SIG-M5 treated with dmso at 0.1 percent for 504 hours (cell line): ENCODE measurements around the gene RFX1.
"Not testable (repeated sequence)": the region's sequence is repeated elsewhere in the genome, so short reads cannot be mapped to it uniquely, and the experiment has no call there.

Experiments used
- DNase-seq: peaks from one replicate; lab custom pipeline; 2025; ENCODE audit not compliant: unreplicated experiment; lab: John Stamatoyannopoulos, UW

The RFX1 gene

DNA sequence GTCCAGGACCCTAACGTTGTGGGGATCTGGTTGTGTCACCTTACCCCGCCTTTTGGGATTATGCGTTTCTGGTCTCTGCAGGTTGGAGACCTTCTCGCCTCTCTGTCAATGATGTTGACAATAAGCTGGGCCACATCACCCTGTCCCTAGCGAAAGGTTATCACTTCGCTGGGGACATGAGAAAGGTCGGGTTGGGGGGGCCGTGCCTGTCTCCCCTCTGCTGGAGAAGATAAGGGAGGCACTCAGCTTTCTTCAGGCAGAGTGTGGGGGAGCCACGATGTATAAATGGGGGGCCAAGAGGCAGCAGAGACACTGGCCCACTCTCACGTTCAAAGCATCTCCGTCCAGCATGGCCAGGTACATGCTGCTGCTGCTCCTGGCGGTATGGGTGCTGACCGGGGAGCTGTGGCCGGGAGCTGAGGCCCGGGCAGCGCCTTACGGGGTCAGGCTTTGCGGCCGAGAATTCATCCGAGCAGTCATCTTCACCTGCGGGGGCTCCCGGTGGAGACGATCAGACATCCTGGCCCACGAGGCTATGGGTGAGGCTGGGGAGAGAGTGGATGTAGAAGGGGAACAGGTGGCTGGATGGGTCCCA lies 21.8 kb upstream of the RFX1 start, which contains the start of gene RLN3:
TSS of gene RLN3 (plus strand) at position 293 of the 595 bp plus-strand sequence. CDS start at position 350, 57 bp downstream.
- DNase-seq: no peak

DNA sequence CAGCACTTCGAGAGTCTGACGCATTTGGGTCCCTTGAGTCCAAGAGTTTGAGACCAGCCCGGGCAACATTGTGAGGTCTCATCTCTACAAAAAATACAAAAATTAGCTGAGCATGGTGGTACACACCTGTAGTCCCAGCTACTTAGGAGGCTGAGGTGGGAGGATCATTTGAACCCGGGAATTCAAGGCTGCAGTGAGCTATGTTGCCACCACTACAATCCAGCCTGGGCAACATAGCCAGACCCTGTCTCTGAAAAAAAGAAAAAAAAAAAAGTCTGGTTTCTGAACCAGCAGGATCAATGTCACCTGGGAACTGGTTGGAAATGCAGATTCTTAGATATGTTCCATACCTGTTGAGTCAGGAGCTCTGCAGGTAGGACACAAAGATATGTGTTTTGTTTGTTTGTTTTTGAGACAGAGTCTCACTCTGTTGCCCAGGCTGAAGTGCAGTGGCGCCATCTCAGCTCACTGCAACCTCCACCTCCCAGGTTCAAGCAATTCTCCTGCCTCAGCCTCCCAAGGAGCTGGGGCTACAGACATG lies 20.6 kb upstream of the RFX1 start:
- not testable (repeated sequence) for DNase-seq

DNA sequence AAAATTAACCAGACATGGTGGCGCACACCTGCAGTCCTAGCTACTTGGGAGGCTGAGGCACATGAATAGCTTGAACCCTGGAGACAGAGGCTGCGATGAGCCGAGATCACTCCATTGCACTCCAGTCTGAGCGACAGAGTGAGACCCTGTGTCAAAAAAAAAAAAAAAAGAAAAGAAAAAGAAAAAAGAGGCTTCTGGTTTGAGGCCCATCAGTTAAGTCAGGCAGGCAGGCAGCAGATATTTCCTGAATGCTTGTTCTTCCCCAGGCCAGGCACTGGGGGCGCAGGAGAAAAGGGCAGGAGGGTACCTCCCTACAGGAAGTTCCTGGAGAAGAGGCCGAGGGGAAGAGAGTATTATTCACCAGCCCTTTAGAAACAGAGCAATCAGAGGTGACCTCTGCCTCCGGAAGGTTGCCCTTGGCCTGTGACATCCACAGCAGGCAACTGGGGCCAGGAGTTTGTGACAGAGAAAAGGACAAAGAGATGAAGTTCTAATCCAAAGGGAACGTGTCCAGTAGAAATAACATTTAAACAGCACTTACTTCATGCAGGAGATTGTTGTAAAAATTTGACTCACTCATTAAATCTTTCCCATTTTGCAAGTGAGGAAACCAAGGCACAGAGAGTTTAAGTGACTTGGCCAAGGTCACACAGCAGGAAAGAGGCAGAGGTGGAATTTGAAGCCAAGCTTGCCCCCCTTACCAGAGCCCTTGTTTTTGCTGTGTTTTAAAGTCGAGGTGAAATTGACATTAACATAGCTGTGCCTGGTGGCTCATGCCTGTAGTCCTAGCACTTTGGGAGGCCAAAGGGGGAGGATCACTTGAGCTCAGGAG lies 17.5 kb upstream of the RFX1 start:
- DNase-seq: peak; percentile 79

DNA sequence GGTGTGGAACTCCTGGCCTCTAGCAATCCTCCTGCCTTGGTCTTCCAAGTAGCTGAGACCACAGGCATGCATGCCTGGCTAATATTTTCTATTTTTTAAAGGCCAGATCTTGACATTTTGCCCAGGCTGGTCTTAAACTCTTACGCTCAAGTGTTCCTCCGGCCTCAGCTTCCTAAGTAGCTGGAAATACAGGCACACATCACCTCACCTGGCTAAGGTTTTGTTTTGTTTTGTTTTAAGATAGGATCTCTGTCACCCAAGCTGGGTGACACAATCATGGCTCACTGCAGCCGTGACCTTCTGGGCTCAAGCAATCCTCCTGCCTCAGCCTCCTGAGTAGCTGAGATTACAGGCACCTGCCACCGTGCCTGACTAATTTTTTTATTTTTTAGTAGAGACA lies 16.3 kb upstream of the RFX1 start:
- DNase-seq: no peak

DNA sequence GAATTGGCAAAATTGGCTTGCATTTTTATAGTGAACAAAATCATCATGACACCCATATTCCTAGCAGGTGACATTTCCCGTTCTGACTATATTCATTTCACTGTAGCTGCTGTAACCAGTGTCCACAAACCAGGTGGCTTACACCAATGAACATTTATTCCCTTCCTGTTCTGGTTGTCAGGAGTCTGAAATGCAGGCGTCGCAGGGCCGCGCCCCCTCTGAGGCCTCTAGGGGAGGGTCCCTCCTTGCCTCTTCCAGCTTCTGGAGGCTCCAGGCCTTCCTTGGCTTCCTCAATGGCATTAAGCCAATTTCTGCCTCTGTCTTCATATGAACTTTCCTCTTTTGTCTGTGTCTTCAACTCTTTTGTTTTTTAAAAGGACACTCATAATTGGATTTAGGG lies 15.4 kb upstream of the RFX1 start:
- no peak for DNase-seq

DNA sequence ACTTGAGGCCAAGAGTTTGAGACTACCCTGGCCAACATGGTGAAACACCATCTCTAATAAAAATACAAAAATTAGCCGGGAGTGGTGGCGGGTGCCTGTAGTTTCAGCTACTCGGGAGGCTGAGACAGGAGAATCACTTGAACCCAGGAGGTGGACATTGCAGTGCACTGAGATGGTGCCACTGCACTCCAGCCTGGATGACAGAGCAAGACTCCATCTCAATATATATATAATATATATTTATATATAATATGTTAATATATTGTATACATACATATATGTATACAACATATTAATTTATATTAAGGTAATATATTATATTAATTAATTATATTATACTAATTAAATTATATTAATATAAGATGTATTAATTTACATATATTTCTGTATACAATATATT lies 13.6 kb upstream of the RFX1 start:
- DNase-seq: not testable (repeated sequence)

DNA sequence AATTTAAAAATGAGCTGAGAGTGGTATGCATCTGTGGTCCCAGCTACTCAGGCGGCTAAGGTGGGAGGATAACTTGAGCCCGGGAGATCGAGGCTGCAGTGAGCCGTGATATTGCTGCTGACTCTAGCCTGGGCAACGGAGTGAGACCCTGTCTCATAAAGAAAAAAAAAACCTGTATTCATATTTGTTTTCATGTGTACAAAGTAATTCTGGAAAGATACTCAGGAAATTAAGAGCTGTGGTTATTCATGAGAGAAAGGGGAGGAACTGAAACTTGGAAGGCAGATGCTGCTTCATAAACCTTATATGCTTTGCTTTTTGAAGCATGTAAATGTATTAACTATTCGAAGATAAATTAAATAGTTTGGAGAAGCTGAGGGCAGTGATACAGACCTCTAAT lies 13.0 kb upstream of the RFX1 start:
- peak; percentile 21 for DNase-seq

DNA sequence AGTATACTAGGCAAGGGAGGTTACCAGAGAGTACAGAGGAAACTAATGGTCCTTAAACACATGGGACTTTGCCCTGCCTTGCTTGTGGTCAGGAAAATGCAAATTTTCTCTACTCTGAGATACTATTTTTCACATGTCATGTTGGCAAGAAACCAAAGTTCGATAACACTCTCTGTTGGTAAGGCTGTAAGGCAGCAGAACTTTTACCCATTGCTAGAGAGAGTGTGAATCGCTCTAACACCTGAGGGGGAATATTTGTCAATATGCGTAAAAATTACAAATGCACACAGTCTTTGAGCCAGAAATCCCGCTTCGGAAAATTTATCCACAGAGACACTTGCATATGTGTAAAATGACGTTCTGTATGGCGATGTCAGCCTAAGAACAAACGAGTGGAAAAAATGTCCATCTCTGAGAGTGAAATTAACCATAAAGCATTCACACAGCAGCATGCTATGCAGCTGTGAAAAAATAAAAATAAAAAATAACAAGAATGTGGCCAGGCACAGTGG lies 9.5 kb upstream of the RFX1 start:
- no peak for DNase-seq

DNA sequence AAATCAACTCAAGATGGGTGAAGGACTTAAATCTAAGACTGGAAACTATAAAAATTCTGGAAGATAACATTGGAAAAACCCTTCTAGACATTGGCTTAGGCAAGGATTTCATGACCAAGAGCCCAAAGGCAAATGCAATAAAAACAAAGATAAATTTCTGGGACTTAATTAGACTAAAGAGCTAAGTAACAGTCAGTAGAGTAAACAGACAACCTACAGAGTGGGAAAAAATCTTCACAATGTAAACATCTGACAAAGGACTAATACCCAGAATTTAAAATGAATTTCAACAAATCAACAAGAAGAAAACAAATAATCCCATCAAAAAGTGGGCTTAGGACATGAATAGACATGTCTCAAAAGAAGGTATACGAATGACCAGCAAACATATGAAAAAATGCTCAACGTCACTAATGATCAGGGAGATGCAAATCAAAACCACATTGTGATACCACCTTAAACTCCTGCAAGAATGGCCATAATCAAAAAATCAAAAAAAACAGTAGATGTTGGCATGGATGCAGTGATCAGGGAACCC lies 6.3 kb upstream of the RFX1 start:
- no peak for DNase-seq

DNA sequence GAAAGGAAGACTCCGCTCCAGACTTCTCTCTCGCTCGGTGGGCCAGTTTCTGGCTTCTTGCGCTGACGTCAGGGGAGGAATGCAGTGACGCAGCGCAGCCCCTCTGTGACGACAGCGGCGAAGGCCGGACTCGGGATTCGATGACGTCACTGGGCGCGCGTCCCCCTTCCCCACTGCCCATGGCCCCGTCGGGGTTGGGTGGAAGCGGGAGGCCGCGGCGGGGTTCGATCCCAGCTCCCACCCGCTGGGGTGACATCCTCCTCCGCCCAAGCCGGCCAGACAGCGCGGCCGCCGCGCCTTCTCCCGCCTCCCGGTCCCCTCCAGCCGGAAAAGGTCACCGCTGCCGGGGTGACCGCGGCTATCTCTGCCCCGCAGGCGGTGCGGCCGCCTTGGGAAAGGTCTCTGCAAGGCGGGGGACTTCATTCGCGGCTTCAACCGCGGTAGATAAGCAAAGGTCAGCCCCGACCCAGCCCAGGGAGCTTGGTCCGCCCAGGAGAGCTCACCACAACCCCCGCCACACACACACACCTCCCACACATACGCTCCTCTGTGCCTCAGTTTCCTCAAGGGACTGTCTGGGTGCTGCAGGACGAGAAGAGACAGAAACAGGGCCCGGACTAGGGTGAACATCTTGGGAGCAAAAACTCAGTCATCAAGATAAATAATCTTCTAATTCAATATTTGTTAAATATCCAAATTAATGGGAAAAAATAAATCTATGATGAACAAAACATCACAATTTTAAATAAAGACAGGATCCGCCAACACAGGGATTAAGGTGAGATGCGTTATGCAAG lies 844 bp upstream of the RFX1 start:
- no peak for DNase-seq

DNA sequence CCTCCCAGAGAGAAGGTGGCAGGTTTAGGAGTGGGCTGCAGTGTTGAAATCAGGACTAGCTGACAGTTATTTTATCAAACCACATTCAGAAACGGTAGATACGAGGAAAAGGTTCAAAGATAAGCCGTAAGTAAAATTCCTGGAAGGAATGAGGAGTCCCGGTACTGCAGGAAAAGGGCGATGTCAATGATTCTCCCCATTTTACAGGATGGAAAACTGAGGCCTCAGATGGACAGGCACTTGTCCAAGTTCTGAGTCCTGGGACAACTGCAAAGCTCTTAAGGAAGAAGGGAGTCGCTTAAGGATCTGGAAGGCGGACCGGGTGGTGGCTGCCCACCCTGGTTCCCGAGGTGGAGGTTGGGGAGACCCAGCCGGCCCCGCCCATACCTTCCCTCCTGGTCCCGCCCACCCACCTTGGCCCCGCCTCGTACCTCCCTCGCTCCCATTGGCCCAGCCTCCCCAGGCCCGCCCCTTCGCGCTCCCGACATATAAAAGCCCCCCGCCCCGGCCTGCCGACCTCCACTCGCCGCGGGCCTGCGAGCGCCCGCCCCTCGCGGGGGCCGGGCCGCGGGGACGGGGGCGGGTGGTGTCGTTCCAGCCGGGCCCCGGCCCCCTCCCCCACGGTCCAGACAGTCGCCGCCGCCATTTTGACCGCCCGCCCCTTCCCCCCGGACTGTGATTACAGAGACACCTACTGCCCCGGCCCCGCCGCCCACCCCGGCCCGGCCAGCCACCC lies 603 bp downstream of the RFX1 start:
- DNase-seq: peak; percentile 74

DNA sequence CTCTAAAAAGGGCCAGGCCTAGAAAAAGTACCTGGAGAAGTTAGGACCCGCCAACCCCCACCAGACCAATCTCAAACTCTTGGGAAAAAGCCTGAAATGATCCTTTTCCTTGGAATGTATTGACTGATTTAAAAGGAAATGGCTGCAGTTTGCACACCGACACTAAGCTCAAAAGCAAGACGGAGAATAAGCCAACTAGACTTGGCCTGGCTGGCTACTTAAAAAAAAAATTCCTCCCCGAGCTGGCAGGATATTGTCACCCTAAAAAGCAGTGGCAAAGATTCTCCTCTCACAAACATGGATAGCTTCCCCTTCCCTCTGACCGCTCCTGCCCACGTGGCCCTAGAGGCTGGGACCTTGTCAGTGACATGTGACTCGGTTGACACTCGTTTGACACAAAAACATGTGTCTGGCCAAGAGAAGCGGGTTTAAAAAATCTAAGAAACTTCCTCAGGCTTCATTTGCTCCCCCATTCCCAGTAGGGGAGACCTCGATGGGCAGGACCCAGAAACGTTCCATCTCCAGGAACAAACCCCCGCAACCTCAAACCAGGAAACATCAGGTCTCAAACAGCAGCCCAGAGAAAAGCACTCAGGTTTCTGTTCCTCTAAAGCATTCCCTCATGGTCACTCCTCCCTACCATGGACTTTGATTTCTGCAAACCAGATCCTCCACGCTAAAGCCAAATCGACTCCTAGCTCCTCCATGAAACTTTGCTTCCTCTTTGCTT lies 1.3 kb downstream of the RFX1 start:
- DNase-seq: peak; percentile 73

DNA sequence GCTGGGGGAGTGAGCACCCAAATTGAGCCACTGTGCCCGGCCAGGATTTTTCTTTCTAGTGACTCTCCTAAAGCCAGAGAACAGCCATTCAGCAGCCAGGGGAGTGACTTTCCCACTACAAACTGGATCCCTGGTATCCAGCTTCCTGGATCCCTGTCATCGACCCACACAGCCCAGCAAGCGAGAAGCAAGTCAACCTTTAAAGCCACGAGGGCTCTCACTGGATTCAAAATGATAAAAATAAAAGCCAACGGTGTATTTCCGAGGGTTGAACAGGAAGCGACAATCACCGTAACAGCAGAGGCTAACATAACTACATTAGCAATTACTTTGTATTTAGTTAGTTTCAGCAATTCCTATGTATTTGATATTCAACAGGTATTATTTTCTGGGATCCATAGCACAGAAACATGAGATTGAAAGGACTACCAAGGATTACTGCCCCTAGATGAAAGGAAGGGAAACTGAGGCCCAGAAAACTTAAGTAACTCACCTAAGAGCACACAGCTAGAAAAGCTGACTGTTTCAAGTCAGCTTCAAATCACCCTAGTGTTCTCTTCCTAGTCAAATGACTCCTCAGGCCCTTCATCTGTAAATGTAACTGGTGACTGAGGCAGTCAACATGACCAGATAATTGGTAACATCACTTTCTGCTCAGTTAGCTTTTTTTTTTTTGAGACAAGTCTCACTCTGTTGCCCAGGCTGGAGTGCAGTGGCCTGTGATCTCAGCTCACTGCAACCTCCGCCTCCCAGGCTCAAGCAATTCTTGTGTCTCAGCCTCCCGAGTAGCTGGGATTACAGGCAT lies 2.7 kb downstream of the RFX1 start:
- no peak for DNase-seq

DNA sequence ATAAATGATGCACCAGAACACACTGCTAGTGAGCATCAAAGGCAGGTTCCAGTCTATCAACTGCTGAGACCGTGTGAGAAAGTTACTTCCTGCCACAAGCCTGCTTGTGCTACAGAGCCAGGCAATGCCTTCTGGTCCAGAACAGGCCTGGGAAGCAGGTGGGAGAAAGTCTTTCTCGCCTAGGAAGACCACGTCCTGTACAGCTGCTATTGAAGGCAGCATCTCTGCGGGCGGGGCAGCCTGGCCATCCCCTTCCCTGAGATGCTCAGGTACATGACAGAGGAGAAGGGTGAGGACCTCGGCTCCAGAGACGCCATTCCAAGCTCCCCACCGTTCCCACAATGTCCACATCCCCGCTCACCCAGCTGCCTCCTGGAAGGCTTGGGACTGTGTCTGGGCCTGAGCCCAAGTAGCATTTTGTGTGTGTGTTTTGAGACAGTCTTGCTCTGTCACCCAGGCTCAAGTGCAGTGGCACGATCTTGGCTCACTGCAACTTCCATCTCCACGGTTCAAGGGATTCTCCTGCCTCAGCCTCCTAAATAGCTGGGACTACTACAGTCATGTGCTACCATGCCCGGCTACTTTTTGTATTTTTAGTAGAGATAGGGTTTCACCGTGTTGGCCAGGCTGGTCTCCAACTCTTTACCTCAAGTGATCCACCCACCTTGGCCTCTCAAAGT lies 3.4 kb downstream of the RFX1 start:
- DNase-seq: no peak

DNA sequence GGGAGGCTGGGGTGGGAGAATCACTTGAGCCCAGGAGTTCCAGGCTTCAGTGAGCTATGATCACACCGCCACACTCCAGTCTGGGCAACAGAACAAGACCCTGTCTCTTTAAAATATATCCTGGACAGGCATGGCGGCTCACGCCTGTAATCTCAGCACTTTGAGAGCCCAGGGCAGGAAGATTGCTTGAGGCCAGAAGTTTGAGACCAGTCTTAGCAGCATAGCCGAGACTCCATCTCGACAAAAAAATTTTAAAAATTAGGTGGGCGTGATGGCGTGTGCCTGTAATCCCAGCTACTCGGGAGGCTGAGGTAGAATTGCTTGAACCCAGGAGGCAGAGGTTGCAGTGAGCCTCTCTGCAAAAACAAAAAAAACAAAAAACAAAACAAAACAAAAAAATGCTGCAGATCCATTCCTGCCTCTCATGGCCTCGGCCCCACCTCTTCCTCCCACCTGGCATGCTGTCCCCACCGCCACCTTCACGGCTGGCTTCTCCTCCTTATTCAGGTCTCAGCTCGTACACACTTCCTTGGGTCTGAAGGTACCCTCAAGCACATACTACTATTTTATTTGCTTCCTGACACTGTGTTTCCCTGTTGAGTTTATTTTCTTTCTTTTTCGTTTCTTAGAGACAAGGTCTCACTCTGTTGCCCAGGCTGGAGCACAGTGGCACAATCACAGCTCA lies 5.3 kb downstream of the RFX1 start:
- no peak for DNase-seq

DNA sequence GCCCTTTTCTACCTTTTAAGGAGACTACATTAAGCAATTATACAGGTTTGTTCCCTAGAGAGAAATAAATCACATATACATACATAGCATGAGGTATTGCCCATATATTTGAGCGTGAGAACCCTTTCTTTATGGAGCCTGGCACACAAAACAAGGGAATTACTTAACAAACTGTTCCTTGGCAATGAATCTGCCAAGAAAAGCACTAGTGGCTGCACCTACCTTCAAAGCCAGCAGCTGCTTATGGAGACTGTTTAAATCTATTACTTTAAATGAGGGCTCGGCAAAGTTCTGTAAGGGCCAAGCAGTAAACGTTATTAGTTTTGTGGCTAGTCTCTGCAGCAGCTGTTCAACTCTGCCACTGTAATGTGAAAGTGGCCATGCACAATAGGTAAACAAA lies 7.0 kb downstream of the RFX1 start:
- DNase-seq: no peak

DNA sequence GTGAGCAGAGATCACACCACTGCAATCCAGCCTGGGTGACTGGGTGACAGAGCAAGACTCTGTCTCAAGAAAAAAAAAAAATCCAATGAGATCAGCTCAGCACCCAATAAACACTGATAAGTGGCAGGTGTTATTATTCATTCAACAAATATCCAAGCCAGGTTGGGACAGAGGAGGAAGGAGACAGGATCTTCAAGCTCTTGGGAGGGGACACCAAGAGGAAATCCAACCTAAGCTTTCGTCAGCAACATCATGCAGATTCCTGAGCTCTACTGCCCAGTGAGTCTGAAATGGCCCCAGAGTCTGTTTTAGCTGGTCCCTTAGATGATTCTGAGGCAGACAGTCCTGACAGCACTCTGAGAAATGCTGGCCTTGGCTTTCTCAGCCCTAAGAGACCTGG lies 7.7 kb downstream of the RFX1 start:
- no peak for DNase-seq

DNA sequence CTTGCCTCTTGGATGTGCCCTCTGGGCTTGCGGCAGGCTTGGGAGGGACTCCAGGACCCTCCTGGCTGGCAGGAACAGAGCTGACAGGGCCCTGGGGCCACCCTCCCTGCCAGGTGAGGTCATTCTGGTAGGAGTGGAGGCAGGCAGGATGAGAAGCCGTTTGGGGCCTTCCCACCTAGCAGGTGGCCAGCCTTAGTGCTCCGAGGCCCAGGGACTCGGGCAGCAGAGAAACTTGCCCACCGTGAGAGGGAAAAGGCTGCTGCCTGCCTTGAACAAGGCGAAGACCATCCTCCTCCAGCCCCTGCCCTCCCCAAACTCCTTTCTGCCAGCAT lies 8.5 kb downstream of the RFX1 start:
- no peak for DNase-seq
